EL (cell line): ENCODE measurements around the gene CNTNAP2.
"Not testable (repeated sequence)": the region's sequence is repeated elsewhere in the genome, so short reads cannot be mapped to it uniquely, and the experiment has no call there.

ENCODE experiments used
- DNase-seq: peaks from one replicate; pipeline ENCODE4 v3.0.0-alpha.2; 2016

Gene CNTNAP2

GRCh38 chr7:148060724-148061123, 1944.1 kb downstream of the CNTNAP2 start:
- DNase-seq, result no peak

GRCh38 chr7:148078111-148078510, 1961.5 kb downstream of the CNTNAP2 start:
- not testable (repeated sequence) for DNase-seq

GRCh38 chr7:148079206-148080080, 1962.8 kb downstream of the CNTNAP2 start:
- no peak for DNase-seq

GRCh38 chr7:148083448-148083847, 1966.8 kb downstream of the CNTNAP2 start:
- peak; percentile 0 for DNase-seq

GRCh38 chr7:148084138-148084537, 1967.5 kb downstream of the CNTNAP2 start:
- DNase-seq, result peak; percentile 37

GRCh38 chr7:148091882-148092281, 1975.3 kb downstream of the CNTNAP2 start:
- no peak for DNase-seq

- DNase-seq, result no peak
Measured at GRCh38 chr7:148093375-148094166, 1977.0 kb downstream of the CNTNAP2 start.

GRCh38 chr7:148095066-148095465, 1978.5 kb downstream of the CNTNAP2 start:
- DNase-seq, result no peak

GRCh38 chr7:148104136-148104716, 1987.6 kb downstream of the CNTNAP2 start:
- DNase-seq, result no peak

- no peak for DNase-seq
Measured at GRCh38 chr7:148104924-148105323, 1988.3 kb downstream of the CNTNAP2 start.

GRCh38 chr7:148105853-148106252, 1989.3 kb downstream of the CNTNAP2 start:
- DNase-seq, result no peak

GRCh38 chr7:148107443-148108127, 1991.0 kb downstream of the CNTNAP2 start:
- no peak for DNase-seq

GRCh38 chr7:148108381-148108780, 1991.8 kb downstream of the CNTNAP2 start:
- no peak for DNase-seq

GRCh38 chr7:148110097-148110868, 1993.7 kb downstream of the CNTNAP2 start:
- no peak for DNase-seq

GRCh38 chr7:148114804-148115203, 1998.2 kb downstream of the CNTNAP2 start:
- no peak for DNase-seq

GRCh38 chr7:148115308-148115707, 1998.7 kb downstream of the CNTNAP2 start:
- DNase-seq, result no peak

GRCh38 chr7:148116195-148116594, 1999.6 kb downstream of the CNTNAP2 start:
- no peak for DNase-seq

- peak; percentile 6 for DNase-seq
Measured at GRCh38 chr7:148116829-148117403, 2000.3 kb downstream of the CNTNAP2 start.

- no peak for DNase-seq
Measured at GRCh38 chr7:148118371-148118770, 2001.8 kb downstream of the CNTNAP2 start.

- no peak for DNase-seq
Measured at GRCh38 chr7:148121401-148121800, 2004.8 kb downstream of the CNTNAP2 start.

- DNase-seq, result no peak
Measured at GRCh38 chr7:148121847-148122246, 2005.2 kb downstream of the CNTNAP2 start.

- DNase-seq, result no peak
Measured at GRCh38 chr7:148124477-148124876, 2007.9 kb downstream of the CNTNAP2 start.
